Fibroblast of the aortic adventitia (primary cell): ENCODE results near the gene GNAT2. TPM values are rescaled to one million over a fixed set of nuclear protein-coding genes. Genes with fewer than 3 reads are reported as not detected.
A peak's percentile ranks its signal among the peaks of the same experiment; 100 is the strongest.

Source experiments
- DNase-seq: peaks from one replicate; pipeline ENCODE4 v3.0.0-alpha.2; 2010; ENCODE audit warnings: low read depth
- H3K4me3 ChIP-seq: 2 replicates; pipeline ENCODE4 v1.5.1; 2011; ENCODE audit warnings: low read depth, mild to moderate bottlenecking, control low read depth, low read length, moderate library complexity
- small RNA-seq: library from RNA; depleted of rRNA; stranded (forward); fragments of <200 nt; gene quantifications from one replicate; pipeline ENCODE3, GENCODE V24; 2012
- total RNA-seq: library from RNA; depleted of rRNA; stranded (reverse); fragments of >200 nt; gene quantifications from 2 replicates; pipeline ENCODE4 v1.2.3, GENCODE V29; 2012; ENCODE audit warnings: low replicate concordance
- TF ChIP-seq, protein P1 (sequence below): IDR thresholded peaks from 2 replicates; pipeline ENCODE4 v1.5.1; 2011; ENCODE audit warnings: mild to moderate bottlenecking, low read length, control low read depth, inconsistent platforms; ENCODE audit not compliant: insufficient read depth

Gene GNAT2
- total RNA-seq, 1 donor: 0.18 TPM

DNA sequence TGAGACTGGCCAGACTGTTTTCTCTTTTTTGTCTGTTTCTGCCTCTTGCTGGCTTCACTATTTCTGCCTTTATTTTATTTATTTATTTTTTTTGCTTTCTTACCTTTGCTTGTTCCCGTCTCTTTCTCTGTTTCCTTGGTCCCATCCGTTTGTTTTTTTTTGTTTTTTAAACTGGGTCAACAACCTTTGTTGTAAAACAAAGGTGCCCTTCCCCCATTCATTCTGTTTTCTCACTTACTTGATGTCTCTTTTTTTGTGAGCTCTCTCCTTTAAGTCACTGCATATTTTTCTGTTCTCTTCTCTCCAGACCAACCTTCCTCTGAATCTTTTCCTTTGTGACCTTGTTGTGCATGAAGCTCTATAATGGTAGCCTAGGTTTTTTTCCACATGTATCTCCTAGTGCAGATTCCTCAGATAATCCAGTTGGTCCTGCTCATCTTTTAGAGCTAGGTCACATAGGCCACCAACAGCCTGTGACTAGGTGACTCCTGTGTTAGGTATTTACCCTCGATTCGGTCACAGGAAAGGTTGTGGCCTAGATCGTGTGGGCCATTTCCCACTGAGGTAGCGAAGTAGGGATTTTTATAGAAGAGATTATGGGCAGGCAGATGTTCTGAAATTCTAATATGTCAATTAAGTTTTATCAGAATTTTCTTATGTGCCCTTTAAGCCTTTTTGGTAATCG lies 55.1 kb downstream of the GNAT2 start:
- TF ChIP-seq, protein P1, sequence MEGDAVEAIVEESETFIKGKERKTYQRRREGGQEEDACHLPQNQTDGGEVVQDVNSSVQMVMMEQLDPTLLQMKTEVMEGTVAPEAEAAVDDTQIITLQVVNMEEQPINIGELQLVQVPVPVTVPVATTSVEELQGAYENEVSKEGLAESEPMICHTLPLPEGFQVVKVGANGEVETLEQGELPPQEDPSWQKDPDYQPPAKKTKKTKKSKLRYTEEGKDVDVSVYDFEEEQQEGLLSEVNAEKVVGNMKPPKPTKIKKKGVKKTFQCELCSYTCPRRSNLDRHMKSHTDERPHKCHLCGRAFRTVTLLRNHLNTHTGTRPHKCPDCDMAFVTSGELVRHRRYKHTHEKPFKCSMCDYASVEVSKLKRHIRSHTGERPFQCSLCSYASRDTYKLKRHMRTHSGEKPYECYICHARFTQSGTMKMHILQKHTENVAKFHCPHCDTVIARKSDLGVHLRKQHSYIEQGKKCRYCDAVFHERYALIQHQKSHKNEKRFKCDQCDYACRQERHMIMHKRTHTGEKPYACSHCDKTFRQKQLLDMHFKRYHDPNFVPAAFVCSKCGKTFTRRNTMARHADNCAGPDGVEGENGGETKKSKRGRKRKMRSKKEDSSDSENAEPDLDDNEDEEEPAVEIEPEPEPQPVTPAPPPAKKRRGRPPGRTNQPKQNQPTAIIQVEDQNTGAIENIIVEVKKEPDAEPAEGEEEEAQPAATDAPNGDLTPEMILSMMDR: no peak

DNA sequence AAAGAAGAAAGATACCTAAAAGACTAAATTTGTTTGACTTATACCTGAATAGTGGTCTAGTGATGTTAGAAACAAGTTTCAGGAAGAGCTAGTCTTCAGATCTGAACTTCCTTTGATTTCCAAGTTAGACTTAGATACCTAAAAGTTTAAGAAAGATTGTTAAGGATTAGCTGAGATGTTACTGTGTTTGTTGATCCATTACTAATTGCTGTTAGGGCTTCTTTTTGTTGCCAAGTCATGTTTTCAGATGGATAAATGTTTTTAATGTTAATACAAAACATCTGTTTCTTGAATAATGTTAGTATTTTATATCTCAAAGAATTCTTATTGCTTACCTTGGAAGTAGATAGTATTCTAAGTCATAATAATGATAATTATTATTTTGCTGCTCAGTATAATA lies 59.4 kb downstream of the GNAT2 start:
- TF ChIP-seq, protein P1: no peak
- H3K4me3 ChIP-seq: no peak overlapping the region
- DNase-seq: no peak

More for the DNA sequence above, 55.1 kb downstream of the GNAT2 start:
- no peak overlapping the region for H3K4me3 ChIP-seq
- no peak for DNase-seq

DNA sequence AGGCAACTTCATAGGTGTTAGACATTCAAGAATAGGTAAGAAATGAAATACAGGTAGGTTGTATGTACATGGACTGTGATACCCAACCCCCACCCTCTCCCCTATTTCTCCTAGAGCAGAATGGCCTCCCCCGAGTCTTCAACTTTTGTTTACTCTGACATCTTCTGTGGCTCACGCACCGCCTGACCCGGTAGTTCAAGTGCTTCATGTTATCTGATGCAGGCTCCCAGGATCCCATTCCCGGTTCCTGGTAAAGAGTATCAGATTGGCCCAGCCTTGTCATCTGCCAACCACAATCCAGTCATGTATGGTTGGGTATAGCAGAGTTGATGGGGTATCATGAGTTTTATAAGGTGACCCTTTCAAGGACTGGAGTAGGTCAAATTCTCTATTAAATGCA lies 61.9 kb downstream of the GNAT2 start:
- DNase-seq: no peak
- TF ChIP-seq, protein P1: no peak
- no peak overlapping the region for H3K4me3 ChIP-seq

DNA sequence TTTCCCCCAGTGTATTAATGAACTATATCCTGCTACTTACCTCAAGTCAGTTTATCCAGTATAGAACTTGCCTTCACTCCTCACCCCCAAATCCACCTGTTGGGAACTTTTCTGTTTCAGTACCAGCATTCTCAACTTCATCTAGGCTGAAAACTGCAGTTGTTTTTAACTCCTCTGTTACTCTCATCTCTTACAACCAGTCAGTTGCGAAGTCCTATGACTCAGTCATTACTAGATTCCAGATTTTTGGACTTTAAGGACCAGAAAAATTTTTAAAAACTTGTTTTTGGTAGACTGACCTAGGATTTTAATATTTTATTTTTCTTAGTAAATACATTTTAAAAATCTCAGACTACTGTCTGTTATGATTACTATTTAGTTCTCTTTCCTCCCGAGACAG lies 62.9 kb downstream of the GNAT2 start:
- TF ChIP-seq, protein P1: no peak
- no peak overlapping the region for H3K4me3 ChIP-seq
- DNase-seq: no peak

Small RNAs within 50 kb of the gene (small RNA-seq; reads per million reads assigned to genes)
- 12.5 reads per million, percentile 94 among the genes with 10 or more reads in this experiment for gene RNU6V

Other genes with a start within 250 kb of the GNAT2 start
- gene SORT1, start 221.7 kb downstream of the GNAT2 start, total RNA-seq: 3.0 and 4.5 TPM in 2 replicates
- 40.0 and 56.1 TPM in 2 replicates for gene PSMA5, start 193.2 kb downstream of the GNAT2 start, total RNA-seq
- 0.25 and 1.7 TPM in 2 replicates for gene SYPL2, start 153.1 kb downstream of the GNAT2 start, total RNA-seq
- 1.6 and 2.9 TPM in 2 replicates for gene ATXN7L2, start 135.7 kb downstream of the GNAT2 start, total RNA-seq
- 8.1 and 10.1 TPM in 2 replicates for gene CYB561D1, start 125.5 kb downstream of the GNAT2 start, total RNA-seq
- 0.54 and 2.5 TPM in 2 replicates for gene AMIGO1, start 109.9 kb downstream of the GNAT2 start, total RNA-seq
- gene GPR61, start 79.7 kb downstream of the GNAT2 start, total RNA-seq: under 0.01 TPM in 1 of 2 replicates, not detected in the other
- gene GNAI3, start 71.0 kb downstream of the GNAT2 start, total RNA-seq: 10.1 and 17.6 TPM in 2 replicates
- gene AMPD2, start 221 bp upstream of the GNAT2 start, total RNA-seq: 52.0 and 67.2 TPM in 2 replicates
- 8.7 and 31.6 TPM in 2 replicates for gene GSTM4, start 36.5 kb upstream of the GNAT2 start, total RNA-seq
- gene GSTM2, start 48.4 kb upstream of the GNAT2 start, total RNA-seq: 14.1 and 27.7 TPM in 2 replicates
- 24.3 TPM in 1 of 2 replicates, not detected in the other for gene GSTM1, start 68.2 kb upstream of the GNAT2 start, total RNA-seq
- gene GSTM5, start 92.6 kb upstream of the GNAT2 start, total RNA-seq: 6.1 and 13.0 TPM in 2 replicates
- gene GSTM3, start 121.4 kb upstream of the GNAT2 start, total RNA-seq: 96.0 and 188 TPM in 2 replicates
- not detected in 2 replicates for gene EPS8L3, start 144.3 kb upstream of the GNAT2 start, total RNA-seq